Measurements from ENCODE around the gene HRCT1.
"Not testable (repeated sequence)": the region's sequence is repeated elsewhere in the genome, so short reads cannot be mapped to it uniquely, and the experiment has no call there.

The HRCT1 gene

DNA sequence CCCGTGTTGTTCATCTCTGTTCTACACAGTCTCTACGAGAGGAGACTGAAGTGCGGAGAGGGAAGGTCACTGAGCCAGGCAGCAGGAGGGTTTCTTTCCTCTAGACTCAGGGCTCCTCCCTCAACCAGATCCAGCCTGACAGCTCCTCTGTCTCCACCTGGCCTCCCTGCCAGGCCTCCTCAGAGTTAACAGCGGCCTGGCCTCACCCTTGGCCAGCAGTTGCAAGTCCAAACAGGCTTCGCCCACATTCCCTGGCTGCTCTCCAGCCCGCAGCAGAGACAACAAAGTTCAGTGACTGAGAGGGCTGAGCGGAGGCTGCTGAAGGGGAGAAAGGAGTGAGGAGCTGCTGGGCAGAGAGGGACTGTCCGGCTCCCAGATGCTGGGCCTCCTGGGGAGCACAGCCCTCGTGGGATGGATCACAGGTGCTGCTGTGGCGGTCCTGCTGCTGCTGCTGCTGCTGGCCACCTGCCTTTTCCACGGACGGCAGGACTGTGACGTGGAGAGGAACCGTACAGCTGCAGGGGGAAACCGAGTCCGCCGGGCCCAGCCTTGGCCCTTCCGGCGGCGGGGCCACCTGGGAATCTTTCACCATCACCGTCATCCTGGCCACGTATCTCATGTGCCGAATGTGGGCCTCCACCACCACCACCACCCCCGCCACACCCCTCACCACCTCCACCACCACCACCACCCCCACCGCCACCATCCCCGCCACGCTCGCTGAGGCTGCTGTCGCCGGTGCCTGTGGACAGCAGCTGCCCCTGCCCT lies at the start of gene HRCT1:
HRCT1 (plus strand) TSS at position 291 of the 768 bp plus-strand sequence; CDS start at position 377, 86 bp downstream.
- no peak for DNase-seq (ENCODE audit: low read depth in 2 of 2, low spot score in 1 of 2)

- DNase-seq (ENCODE audit: low read depth in 2 of 2, low spot score in 1 of 2) = no peak
Observed at GRCh38 chr9:35856206-35856605, 49.8 kb upstream of the HRCT1 start.

DNA sequence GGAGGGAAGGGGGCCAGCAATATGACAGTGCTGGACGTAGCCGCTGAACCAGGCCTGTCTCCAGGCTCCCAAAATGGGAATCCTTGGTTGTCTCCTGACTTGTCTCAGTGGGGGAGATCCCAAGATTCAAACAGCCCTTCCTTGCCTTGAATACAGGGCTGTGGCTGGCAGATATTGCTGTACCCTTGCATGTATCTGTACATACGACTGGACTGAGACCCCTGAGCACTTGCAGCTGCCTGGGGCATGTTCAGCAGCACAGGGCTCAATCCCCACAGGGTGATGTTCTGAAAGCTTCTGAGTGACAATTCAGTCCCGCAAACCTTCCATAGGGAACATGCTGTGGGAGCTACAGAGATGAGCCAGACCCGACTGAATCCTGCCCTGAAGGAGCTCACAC lies 49.1 kb upstream of the HRCT1 start:
- DNase-seq (ENCODE audit: low read depth in 2 of 2, low spot score in 1 of 2) = no peak

DNA sequence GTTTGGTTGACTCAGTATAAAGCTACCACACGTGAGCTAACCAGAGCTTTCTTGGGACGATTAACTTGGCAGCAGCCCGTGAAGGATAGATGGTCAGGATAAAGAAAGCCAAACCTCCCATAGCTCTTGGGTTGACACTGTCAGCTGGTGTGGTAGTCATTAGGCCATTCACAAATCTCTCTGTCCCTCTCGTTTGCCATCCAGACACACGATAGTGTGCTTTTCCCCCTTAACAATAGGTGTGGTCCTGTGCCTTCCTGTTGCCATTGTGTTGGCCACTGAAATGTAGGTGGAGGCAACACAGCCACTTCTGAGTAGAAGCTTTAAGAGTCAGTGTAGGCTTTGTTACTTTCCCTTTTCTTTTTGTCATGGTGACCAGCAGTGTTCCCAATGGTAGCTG lies 47.5 kb upstream of the HRCT1 start:
- no peak for DNase-seq (ENCODE audit: low read depth in 2 of 2, low spot score in 1 of 2)

- no peak for DNase-seq (ENCODE audit: low read depth in 2 of 2, low spot score in 1 of 2)
Observed at GRCh38 chr9:35859310-35859989, 46.6 kb upstream of the HRCT1 start.

DNA sequence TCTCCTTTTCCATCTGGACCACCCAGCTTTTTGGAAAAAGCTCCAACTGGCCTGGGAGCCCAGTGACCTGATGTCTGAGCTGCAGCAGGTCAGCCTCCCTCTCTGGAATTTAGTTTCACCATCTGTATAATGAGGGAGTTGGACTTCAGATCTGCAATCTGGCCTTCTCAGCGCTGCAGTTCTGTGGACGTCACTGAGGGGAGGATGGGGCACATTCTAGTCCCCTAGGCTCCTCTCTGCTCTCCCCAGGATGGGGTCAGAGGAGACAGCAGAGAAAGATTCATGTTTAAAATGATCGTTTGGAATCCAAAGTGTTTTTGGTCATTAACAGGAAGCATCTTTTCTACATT lies 46.0 kb upstream of the HRCT1 start:
- DNase-seq (ENCODE audit: low read depth in 2 of 2, low spot score in 1 of 2) = no peak

GRCh38 chr9:35861161-35861897 lies 44.7 kb upstream of the HRCT1 start:
- no peak for DNase-seq (ENCODE audit: low read depth in 2 of 2, low spot score in 1 of 2)

DNA sequence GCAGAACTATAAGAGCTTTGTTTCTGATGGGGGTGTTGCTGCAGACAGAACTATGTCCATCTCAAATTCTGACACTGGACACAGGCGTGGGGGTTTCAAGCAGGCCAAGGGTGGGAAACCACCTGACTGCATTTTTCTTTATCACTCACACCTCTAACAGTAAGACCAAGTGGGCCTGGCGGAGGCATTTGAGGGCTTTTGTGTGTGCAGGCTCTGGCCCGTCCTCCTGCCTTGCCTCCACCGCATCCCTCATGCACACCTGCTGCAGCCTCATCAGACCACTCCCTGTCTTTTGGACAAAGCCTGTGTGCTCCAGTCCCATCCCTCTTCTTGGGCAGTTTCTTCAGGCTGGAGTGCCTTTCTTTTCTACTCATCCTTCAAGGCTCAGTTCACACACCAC lies 43.7 kb upstream of the HRCT1 start:
- DNase-seq (ENCODE audit: low read depth in 2 of 2, low spot score in 1 of 2) = no peak

GRCh38 chr9:35863583-35863982 lies 42.4 kb upstream of the HRCT1 start:
- no peak for DNase-seq (ENCODE audit: low read depth in 2 of 2, low spot score in 1 of 2)

- no peak for DNase-seq (ENCODE audit: low read depth in 2 of 2, low spot score in 1 of 2)
Observed at GRCh38 chr9:35864695-35865255, 41.2 kb upstream of the HRCT1 start.

DNA sequence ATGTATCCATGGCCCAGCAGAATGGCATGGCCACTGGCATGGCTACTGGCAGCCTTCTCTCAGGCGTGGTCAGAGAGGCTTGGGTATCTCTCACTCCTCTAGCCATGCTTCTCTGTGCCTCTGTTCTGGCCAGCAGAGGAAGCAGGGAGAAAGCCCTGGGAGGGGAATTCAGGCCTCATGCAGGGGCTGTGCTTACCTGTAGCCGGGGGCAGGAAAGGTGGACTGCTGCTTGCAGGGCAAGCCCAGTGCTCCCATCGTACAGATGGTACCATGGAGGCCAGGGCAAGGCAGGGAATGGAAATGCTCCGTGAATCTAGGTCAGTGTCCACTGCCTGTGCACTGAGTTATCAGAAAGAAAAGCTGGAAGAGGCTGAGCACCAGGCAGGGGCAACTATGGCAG lies 38.5 kb upstream of the HRCT1 start:
- DNase-seq (ENCODE audit: low read depth in 2 of 2, low spot score in 1 of 2) = no peak

- DNase-seq (ENCODE audit: low read depth in 2 of 2, low spot score in 1 of 2) = no peak
Observed at GRCh38 chr9:35868933-35869332, 37.1 kb upstream of the HRCT1 start.

GRCh38 chr9:35869621-35870216 lies 36.3 kb upstream of the HRCT1 start:
- no peak for DNase-seq (ENCODE audit: low read depth in 2 of 2, low spot score in 1 of 2)

- DNase-seq (ENCODE audit: low read depth in 2 of 2, low spot score in 1 of 2) = no peak
Observed at GRCh38 chr9:35870351-35870923, 35.6 kb upstream of the HRCT1 start, which contains the start of gene OR13J1. OR13J1 (minus strand) TSS chr9:35870401; CDS start chr9:35870401, 0 bp downstream.

- no peak for DNase-seq (ENCODE audit: low read depth in 2 of 2, low spot score in 1 of 2)
Observed at GRCh38 chr9:35871545-35871944, 34.5 kb upstream of the HRCT1 start.

DNA sequence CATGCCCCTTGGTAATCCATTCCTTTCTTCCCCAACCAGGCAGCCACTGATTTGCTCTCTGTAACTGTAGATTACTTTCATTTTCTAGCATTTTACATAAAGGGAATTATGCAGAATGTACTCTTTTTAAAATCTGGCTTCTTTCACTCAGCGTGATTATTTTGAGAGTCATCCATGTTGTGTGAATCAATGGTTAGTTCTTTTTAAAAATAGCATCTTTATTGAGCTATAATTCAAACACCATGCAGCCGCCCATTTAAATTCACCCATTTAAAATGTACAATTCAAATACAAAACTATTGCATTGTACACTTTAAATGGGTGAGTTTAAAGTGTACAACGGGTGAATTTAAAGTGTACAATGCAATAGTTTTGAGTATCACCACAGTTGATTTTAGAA lies 33.5 kb upstream of the HRCT1 start:
- DNase-seq (ENCODE audit: low read depth in 2 of 2, low spot score in 1 of 2) = no peak

DNA sequence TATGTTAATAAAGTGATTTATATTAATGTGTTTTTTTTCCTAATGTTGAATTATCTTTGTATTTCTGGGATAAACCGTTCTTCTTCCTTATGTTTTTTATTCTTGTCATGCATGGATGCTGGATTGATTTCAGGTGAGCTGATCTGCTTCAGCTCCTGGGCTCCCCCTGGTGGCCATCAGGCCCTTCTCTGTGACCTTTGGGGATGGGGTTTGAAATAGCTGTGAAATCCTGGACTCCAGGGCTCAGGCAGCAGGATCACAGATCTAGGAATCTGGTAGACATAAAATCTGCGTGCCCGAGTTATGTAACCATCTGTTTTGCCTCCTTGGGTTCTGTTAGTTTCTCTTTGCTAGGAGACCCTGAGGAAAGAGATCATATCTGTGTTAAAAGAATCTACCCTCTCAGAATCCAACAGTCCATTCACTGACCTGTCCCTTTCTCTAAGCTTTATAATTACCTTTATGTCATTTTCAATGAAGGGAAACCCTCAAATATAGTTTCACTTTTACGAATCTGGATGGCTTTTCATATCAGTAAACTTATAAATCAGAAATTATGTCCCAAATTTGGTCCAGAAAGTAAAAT lies 23.6 kb upstream of the HRCT1 start:
- peak; percentile 60 to 65 for DNase-seq (ENCODE audit: low read depth in 2 of 2, low spot score in 1 of 2)

DNA sequence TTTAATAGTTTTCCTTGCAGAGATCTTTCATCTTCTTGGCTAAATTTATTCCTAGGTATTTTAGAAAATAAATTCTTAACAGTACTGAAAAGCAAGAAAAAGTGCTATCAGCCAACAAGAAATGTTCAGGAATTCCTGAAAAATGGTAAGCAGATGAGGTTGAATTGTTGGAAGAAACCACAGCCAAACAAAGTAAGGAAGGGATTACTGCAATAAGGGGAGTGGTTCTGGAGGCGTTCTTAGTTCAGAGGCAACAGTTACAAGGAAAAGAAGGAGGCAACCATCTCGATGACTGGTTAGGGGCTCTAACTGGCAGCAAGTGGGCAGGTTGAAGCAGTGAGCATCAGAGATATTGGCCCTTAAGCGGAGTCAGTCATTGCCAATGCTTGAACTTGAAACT lies 23.0 kb upstream of the HRCT1 start:
- no peak for DNase-seq (ENCODE audit: low read depth in 2 of 2, low spot score in 1 of 2)

DNA sequence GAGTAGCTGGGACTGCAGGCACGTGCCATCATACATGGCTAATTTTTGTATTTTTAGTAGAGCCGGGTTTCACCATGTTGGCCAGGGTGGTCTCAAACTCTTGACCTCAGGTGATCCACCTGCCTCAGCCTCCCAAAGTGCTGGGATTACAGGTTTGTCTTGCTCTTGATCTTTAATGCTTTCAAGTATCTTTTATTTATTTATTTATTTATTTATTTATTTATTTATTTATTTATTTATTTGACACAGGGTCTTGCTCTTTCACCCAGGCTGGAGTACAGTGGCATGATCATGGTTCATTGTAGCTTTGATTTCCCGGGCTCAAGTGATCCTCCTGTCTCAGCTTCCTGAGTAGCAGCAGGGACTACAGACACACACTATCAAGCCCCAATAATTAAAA lies 21.1 kb upstream of the HRCT1 start:
- DNase-seq (ENCODE audit: low read depth in 2 of 2, low spot score in 1 of 2) = not testable (repeated sequence)

DNA sequence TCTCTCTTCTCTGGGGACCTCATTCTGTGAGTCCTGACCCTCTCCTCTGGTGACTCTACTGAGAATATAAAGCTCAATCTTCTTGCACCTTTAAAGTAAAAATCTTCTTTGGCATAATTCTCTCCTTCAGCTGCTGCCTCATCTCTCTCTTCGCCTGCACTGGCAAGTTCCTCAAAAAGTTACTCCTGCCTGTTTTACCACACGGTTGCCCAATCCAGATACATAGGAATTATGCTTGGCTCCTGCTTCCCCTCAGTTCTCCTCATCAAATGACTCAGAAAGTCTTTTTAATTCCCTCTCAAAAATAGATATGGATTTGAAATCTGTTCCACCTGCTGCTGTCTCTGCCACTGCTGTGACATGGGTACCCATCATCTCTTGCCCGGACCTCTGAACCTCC lies 14.4 kb upstream of the HRCT1 start:
- DNase-seq (ENCODE audit: low read depth in 2 of 2, low spot score in 1 of 2) = no peak

DNA sequence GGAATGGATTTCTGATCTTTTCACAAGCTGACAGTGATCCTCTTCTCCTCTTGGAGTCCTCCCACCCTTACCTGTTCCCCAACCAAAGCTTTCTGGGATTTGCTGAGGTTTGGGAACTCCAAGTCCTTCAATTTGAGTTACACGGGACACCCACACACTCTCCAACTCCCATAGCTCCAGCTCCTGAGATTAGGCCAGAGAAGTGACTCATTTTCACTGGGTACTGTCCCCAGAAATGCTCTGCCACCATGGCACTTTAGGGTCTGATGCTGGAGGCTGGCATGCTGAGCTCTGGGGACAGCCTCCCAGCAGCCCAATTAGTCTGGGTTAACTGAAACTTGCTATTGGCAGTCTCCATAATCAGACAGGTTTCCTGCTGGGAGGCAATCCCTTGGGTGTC lies 14.0 kb upstream of the HRCT1 start:
- no peak for DNase-seq (ENCODE audit: low read depth in 2 of 2, low spot score in 1 of 2)
